HG02970 (cell line): ENCODE measurements around the gene MTHFD2.
"Not testable (repeated sequence)": the region's sequence is repeated elsewhere in the genome, so short reads cannot be mapped to it uniquely, and the experiment has no call there.

Experiments used
- ATAC-seq: cut with Tn5 transposase; IDR thresholded peaks from one replicate; pipeline ENCODE4 v1.9.1; 2021; ENCODE audit warnings: mild to moderate bottlenecking, moderate library complexity, moderate number of reproducible peaks; ENCODE audit not compliant: unreplicated experiment, low FRiP score

MTHFD2 gene

GRCh38 chr2:74194799-74195198 lies 3.6 kb upstream of the MTHFD2 start:
- no peak for ATAC-seq

GRCh38 chr2:74197049-74197448 lies 1.4 kb upstream of the MTHFD2 start:
- no peak for ATAC-seq

GRCh38 chr2:74198023-74198460 lies 373 bp upstream of the MTHFD2 start:
- ATAC-seq, result no peak

- no peak for ATAC-seq
Measured at GRCh38 chr2:74199275-74199701, 873 bp downstream of the MTHFD2 start.

GRCh38 chr2:74199871-74200305 lies 1.5 kb downstream of the MTHFD2 start:
- ATAC-seq, result no peak

- no peak for ATAC-seq
Measured at GRCh38 chr2:74201196-74201595, 2.8 kb downstream of the MTHFD2 start.

GRCh38 chr2:74201596-74201995 lies 3.2 kb downstream of the MTHFD2 start:
- ATAC-seq, result no peak

GRCh38 chr2:74204436-74204835 lies 6.0 kb downstream of the MTHFD2 start:
- no peak for ATAC-seq

GRCh38 chr2:74205113-74205512 lies 6.7 kb downstream of the MTHFD2 start:
- no peak for ATAC-seq

- no peak for ATAC-seq
Measured at GRCh38 chr2:74205596-74205995, 7.2 kb downstream of the MTHFD2 start.

GRCh38 chr2:74206180-74206688 lies 7.8 kb downstream of the MTHFD2 start:
- no peak for ATAC-seq

GRCh38 chr2:74212702-74213410 lies 14.4 kb downstream of the MTHFD2 start:
- no peak for ATAC-seq

- ATAC-seq, result not testable (repeated sequence)
Measured at GRCh38 chr2:74215771-74216170, 17.4 kb downstream of the MTHFD2 start.

- no peak for ATAC-seq
Measured at GRCh38 chr2:74216642-74217041, 18.2 kb downstream of the MTHFD2 start.

GRCh38 chr2:74219846-74220486 lies 21.6 kb downstream of the MTHFD2 start:
- no peak for ATAC-seq

- no peak for ATAC-seq
Measured at GRCh38 chr2:74221091-74221490, 22.7 kb downstream of the MTHFD2 start.

GRCh38 chr2:74221604-74222299 lies 23.3 kb downstream of the MTHFD2 start:
- no peak for ATAC-seq

GRCh38 chr2:74222300-74222650 lies 23.9 kb downstream of the MTHFD2 start:
- no peak for ATAC-seq

- no peak for ATAC-seq
Measured at GRCh38 chr2:74223941-74224770, 25.7 kb downstream of the MTHFD2 start.

GRCh38 chr2:74225698-74226459 lies 27.5 kb downstream of the MTHFD2 start:
- no peak for ATAC-seq
